PC-9 (cell line): ENCODE measurements around the gene NPSR1. TPM values are rescaled to one million over a fixed set of nuclear protein-coding genes. Genes with fewer than 3 reads are reported as not detected.

Experiments
- BruUV-seq: library from RNA; stranded (reverse); fragments of 400-500 nt; replicated peaks from 2 replicates; lab custom pipeline; 2021; lab: Mats Ljungman, UMichigan
- CTCF ChIA-PET: fragments of 300-600 bp; sonication (Branson Sonifier 250); formaldehyde crosslinking; loops from one replicate; lab custom pipeline; 2022; ENCODE audit warnings: antibody characterized with exemption; lab: Charles Lee
- POLR2A ChIA-PET: fragments of 300-600 bp; sonication (Branson Sonifier 250); formaldehyde crosslinking; loops from one replicate; lab custom pipeline; 2022; ENCODE audit warnings: antibody characterized with exemption; ENCODE audit not compliant: unreplicated experiment; lab: Charles Lee
- DNase-seq, 2 experiments: peaks; one replicate each; pipeline versions ENCODE4 v3.0.0 to v3.0.0-alpha.2; 2015 to 2022; ENCODE audit warnings: mixed read lengths in 1 of 2
- H2AFZ ChIP-seq: fragments of 200-600 bp; sonication (generic); 2 replicates; pipeline ENCODE4 v1.8.1; 2017; ENCODE audit warnings: antibody characterized with exemption
- H3F3A ChIP-seq: fragments of 200-600 bp; sonication (generic); 2 replicates; pipeline ENCODE4 v1.8.1; 2017; ENCODE audit warnings: antibody characterized with exemption, mild to moderate bottlenecking, low read depth; ENCODE audit not compliant: insufficient read depth
- H3K27ac ChIP-seq: fragments of 200-600 bp; sonication (generic); 2 replicates; pipeline ENCODE4 v1.6.1; 2016; ENCODE audit warnings: mixed run types
- H3K27me3 ChIP-seq: fragments of 200-600 bp; sonication (generic); 2 replicates; pipeline ENCODE4 v1.6.1; 2016; ENCODE audit warnings: low read depth, mixed run types; ENCODE audit not compliant: insufficient read depth
- H3K36me3 ChIP-seq: fragments of 200-600 bp; sonication (generic); 2 replicates; pipeline ENCODE4 v1.6.1; 2016; ENCODE audit warnings: low read depth, mixed run types
- H3K4me1 ChIP-seq: fragments of 200-600 bp; sonication (generic); replicated peaks from 2 replicates; pipeline ENCODE4 v1.6.1; 2016; ENCODE audit warnings: mixed run types; ENCODE audit not compliant: insufficient read depth
- H3K4me2 ChIP-seq: fragments of 200-600 bp; sonication (generic); 2 replicates; pipeline ENCODE4 v1.6.1; 2017; ENCODE audit warnings: mixed run types
- H3K4me3 ChIP-seq: fragments of 200-600 bp; sonication (generic); 2 replicates; pipeline ENCODE4 v1.6.1; 2016; ENCODE audit warnings: mixed run types
- H3K79me2 ChIP-seq: fragments of 200-600 bp; sonication (generic); 2 replicates; pipeline ENCODE4 v1.6.1; 2017; ENCODE audit warnings: low read depth, mixed run types
- H3K9me2 ChIP-seq: fragments of 200-600 bp; sonication (generic); 2 replicates; pipeline ENCODE4 v1.8.1; 2017; ENCODE audit warnings: mild to moderate bottlenecking; ENCODE audit not compliant: insufficient read depth
- H3K9me3 ChIP-seq: fragments of 200-600 bp; sonication (generic); 2 replicates; pipeline ENCODE4 v1.8.1; 2016; ENCODE audit warnings: low read depth; ENCODE audit not compliant: insufficient read depth
- H4K20me1 ChIP-seq: fragments of 200-600 bp; sonication (generic); 2 replicates; pipeline ENCODE4 v1.8.1; 2017; ENCODE audit not compliant: insufficient read depth
- EZH2 ChIP-seq: fragments of 200-600 bp; sonication (generic); IDR thresholded peaks from 2 replicates; pipeline ENCODE4 v1.8.0; 2017; ENCODE audit warnings: antibody characterized with exemption, low read depth
- intact Hi-C: fragments of 100-400 bp; cut with micrococcal nuclease; formaldehyde crosslinking; loops from one replicate; pipeline ENCODE4 v1.10.0; 2022; ENCODE audit not compliant: unreplicated experiment
- total RNA-seq: library from RNA; stranded (reverse); gene quantifications from 2 replicates; pipeline ENCODE4 v1.2.3, GENCODE V29; 2021
- TF ChIP-seq, protein P1 (sequence below): fragments of 200-600 bp; sonication (generic); conservative IDR thresholded peaks from 2 replicates; pipeline ENCODE4 v1.6.1; 2017; ENCODE audit warnings: mixed run types, antibody characterized with exemption, mild to moderate bottlenecking, moderate library complexity

NPSR1 gene
- total RNA-seq, 1 experiment from 2014 or later, result not detected

DNA sequence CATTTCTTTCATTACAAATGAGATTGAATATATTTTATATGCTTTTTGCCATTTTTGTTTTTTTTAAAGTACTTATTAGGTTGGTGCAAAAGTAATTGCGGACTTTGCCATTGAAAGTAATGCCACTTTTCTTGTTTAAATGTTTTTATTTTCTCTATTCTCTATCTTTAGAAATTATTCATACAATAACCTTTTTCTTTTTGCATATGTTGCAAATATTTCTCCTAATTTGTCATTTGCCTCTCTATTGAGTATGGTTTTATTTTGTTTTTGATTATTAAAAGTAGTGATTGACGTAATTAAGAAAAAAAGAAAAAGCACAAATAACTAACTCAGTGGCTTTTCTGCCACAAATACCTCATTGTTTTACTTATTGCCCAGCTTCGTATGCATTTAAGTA is 172.4 kb downstream of the NPSR1 start:
- Histone ChIP-seq H3K27me3 (no peaks in the 10 kb centered on the region), H3K4me3 (no peak overlapping the region), H3F3A (no peaks in the 10 kb centered on the region), H3K4me2 (no peak overlapping the region), H3K9me3 (no peaks in the 10 kb centered on the region), H3K79me2 (no peaks in the 10 kb centered on the region), H3K27ac (no peak overlapping the region), H3K9me2 (no peaks in the 10 kb centered on the region), H3K36me3 (no peaks in the 10 kb centered on the region), H3K4me1 (peaks cover 14% of the 10 kb centered on the region), H2AFZ (no peak overlapping the region), H4K20me1 (no peaks in the 10 kb centered on the region)
- ChIA-PET CTCF (no interaction called here), POLR2A (no interaction called here)
- no peak for TF ChIP-seq EZH2
- TF ChIP-seq, protein P1, sequence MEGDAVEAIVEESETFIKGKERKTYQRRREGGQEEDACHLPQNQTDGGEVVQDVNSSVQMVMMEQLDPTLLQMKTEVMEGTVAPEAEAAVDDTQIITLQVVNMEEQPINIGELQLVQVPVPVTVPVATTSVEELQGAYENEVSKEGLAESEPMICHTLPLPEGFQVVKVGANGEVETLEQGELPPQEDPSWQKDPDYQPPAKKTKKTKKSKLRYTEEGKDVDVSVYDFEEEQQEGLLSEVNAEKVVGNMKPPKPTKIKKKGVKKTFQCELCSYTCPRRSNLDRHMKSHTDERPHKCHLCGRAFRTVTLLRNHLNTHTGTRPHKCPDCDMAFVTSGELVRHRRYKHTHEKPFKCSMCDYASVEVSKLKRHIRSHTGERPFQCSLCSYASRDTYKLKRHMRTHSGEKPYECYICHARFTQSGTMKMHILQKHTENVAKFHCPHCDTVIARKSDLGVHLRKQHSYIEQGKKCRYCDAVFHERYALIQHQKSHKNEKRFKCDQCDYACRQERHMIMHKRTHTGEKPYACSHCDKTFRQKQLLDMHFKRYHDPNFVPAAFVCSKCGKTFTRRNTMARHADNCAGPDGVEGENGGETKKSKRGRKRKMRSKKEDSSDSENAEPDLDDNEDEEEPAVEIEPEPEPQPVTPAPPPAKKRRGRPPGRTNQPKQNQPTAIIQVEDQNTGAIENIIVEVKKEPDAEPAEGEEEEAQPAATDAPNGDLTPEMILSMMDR, result no peak
- DNase-seq, result no peak
- intact Hi-C loops, result no loop called here
- BruUV-seq, result no TSS peak

DNA sequence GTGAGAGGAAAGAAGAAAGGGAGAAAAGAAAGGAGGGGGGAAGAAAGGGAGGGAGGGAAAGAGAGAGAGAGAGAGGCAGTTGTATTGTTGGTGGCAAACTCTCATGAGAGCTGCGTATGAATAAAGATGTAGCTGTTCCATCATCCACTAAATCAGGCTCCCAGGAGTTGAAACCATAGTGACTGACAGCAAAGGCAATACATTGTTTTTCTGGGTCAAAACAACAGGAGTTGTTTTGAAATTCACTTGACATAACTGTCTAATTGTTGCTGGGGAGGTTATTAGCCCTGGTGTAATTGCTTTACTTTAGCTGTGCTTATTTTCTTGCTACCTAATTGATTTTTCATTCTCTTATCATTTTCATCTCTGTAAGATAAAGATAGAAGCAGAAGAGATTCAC is 173.4 kb downstream of the NPSR1 start:
- Histone ChIP-seq H3K27ac (no peak overlapping the region), H3K4me2 (no peak overlapping the region), H3K4me1 (0 out of 2 replicates have a peak, but pooled peaks cover 5% of the 10 kb centered on the region), H3K4me3 (no peak overlapping the region), H3K79me2 (no peaks in the 10 kb centered on the region), H4K20me1 (no peaks in the 10 kb centered on the region), H3F3A (no peaks in the 10 kb centered on the region), H3K9me3 (no peaks in the 10 kb centered on the region), H3K36me3 (no peaks in the 10 kb centered on the region), H3K27me3 (no peaks in the 10 kb centered on the region), H3K9me2 (no peaks in the 10 kb centered on the region), H2AFZ (no peak overlapping the region)
- intact Hi-C loops, result no loop called here
- ChIA-PET CTCF (no interaction called here), POLR2A (no interaction called here)
- TF ChIP-seq, protein P1, result no peak
- TF ChIP-seq EZH2, result no peak
- BruUV-seq, result no TSS peak
- DNase-seq, result no peak

DNA sequence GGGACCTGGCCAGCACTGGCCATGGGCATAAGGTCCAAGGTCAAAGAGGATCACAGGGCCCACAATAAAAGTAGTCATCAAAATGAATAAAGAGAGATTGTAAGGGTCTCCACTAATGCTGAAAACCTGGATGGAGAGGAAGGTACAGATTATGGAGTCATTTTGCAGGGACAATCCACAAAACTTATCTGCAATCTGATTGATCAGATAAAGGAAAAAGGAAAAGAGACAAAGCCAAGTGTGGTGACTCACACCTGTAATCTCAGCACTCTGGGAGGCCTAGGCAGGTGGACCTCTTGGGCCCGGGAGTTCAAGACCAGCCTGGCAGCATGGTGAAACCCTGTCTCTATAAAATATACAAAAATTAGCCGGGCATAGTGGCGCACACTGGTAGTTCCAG is 174.0 kb downstream of the NPSR1 start:
- ChIA-PET POLR2A (no interaction called here), CTCF (no interaction called here)
- Histone ChIP-seq H4K20me1 (no peaks in the 10 kb centered on the region), H3K27ac (no peak overlapping the region), H3K27me3 (no peaks in the 10 kb centered on the region), H3K79me2 (no peaks in the 10 kb centered on the region), H3K4me2 (no peak overlapping the region), H3K9me2 (no peaks in the 10 kb centered on the region), H3K36me3 (no peaks in the 10 kb centered on the region), H3K4me3 (no peak overlapping the region), H2AFZ (no peak overlapping the region), H3F3A (no peaks in the 10 kb centered on the region), H3K9me3 (no peaks in the 10 kb centered on the region), H3K4me1 (0 out of 2 replicates have a peak, but pooled peaks cover 5% of the 10 kb centered on the region)
- BruUV-seq, result no TSS peak
- intact Hi-C loops, result no loop called here
- no peak for DNase-seq
- TF ChIP-seq EZH2, result no peak
- TF ChIP-seq, protein P1, result no peak
